Spleen (tissue), 11 donors: Measurements from ENCODE around the gene GADD45G. TPM values are rescaled to one million over a fixed set of nuclear protein-coding genes. Genes with fewer than 3 reads are reported as not detected.
A peak's percentile ranks its signal among the peaks of the same experiment; 100 is the strongest.

Experiments
- DNase-seq: peaks from one replicate; pipeline ENCODE4 v3.0.0-alpha.2; 2020
- H3K27ac ChIP-seq, 8 donors: fragments of 200-600 bp; sonication (generic) in 7 of 8; 1 replicate in 4 of 8; 2 replicates in 4 of 8; pipeline versions ENCODE4 v1.5.0 to v1.8.0; 2016 to 2021; ENCODE audit warnings: inconsistent platforms in 4 of 8, mild to moderate bottlenecking in 4 of 8, moderate library complexity in 1 of 8
- H3K27me3 ChIP-seq, 7 donors: fragments of 200-600 bp; sonication (generic) in 6 of 7; replicated peaks in 1 of 7; 1 replicate in 4 of 7; 2 replicates in 3 of 7; pipeline versions ENCODE4 v1.5.0 to v1.8.0; 2016 to 2021; ENCODE audit warnings: inconsistent platforms in 3 of 7, mild to moderate bottlenecking in 1 of 7
- H3K36me3 ChIP-seq, 6 donors: fragments of 200-600 bp; sonication (generic) in 5 of 6; 1 replicate in 4 of 6; 2 replicates in 2 of 6; pipeline versions ENCODE4 v1.5.0 to v1.8.0; 2016 to 2021; ENCODE audit warnings: inconsistent platforms in 2 of 6
- H3K4me1 ChIP-seq, 6 donors: fragments of 200-600 bp; sonication (generic) in 5 of 6; 1 replicate in 3 of 6; 2 replicates in 3 of 6; pipeline versions ENCODE4 v1.5.0 to v1.8.0; 2016 to 2021; ENCODE audit warnings: inconsistent platforms in 3 of 6
- H3K4me3 ChIP-seq, 8 donors: fragments of 200-600 bp; sonication (generic) in 7 of 8; 1 replicate in 4 of 8; 2 replicates in 4 of 8; pipeline versions ENCODE4 v1.5.0 to v1.8.0; 2016 to 2021; ENCODE audit warnings: inconsistent platforms in 4 of 8, mild to moderate bottlenecking in 4 of 8, moderate library complexity in 2 of 8
- H3K9me3 ChIP-seq, 8 donors: fragments of 200-600 bp; sonication (generic) in 7 of 8; 1 replicate in 4 of 8; 2 replicates in 4 of 8; pipeline versions ENCODE4 v1.5.0 to v1.8.0; 2016 to 2021; ENCODE audit warnings: inconsistent platforms in 4 of 8
- CTCF ChIP-seq, 11 experiments: fragments of 200-600 bp in 7 of 11; fragments of 450-650 bp in 4 of 11; sonication (generic) in 4 of 11; IDR thresholded peaks in 8 of 11; conservative IDR thresholded peaks in 3 of 11; 1 replicate in 7 of 11; 2 replicates in 4 of 11; pipeline versions ENCODE4 v1.4.0 to v1.8.0; 2016 to 2021; ENCODE audit warnings: antibody characterized with exemption in 11 of 11, inconsistent platforms in 4 of 11, mild to moderate bottlenecking in 1 of 11
- POLR2A ChIP-seq, 3 donors: fragments of 450-650 bp; IDR thresholded peaks; one replicate each; pipeline ENCODE4 v1.5.1; 2017; ENCODE audit warnings: antibody characterized with exemption in 3 of 3, mild to moderate bottlenecking in 1 of 3
- POLR2AphosphoS5 ChIP-seq, 3 donors: sonication (generic); formaldehyde crosslinking; IDR thresholded peaks; one replicate each; pipeline ENCODE4 v1.5.1; 2017; ENCODE audit warnings: antibody characterized with exemption in 3 of 3
- WGBS, 5 donors: extraction: QIAGEN DNeasy Blood & Tissue Kit in 3 of 5; methylation state at CpG; one replicate each; pipeline versions ENCODE4 v1.1.5 to v1.1.7; 2013 to 2018; 5-methylcytosine and 5-hydroxymethylcytosine counted together
- intact Hi-C: fragments of 100-400 bp; cut with DNase I; formaldehyde crosslinking; loops from one replicate; pipeline ENCODE4 v1.15.0; 2023; ENCODE audit warnings: low total_unique reads
- polyA plus RNA-seq, 3 donors: library from polyadenylated mRNA; stranded (reverse); fragments of 200-250 nt; gene quantifications; one replicate each; pipeline ENCODE4 v1.2.1, GENCODE V29; 2013
- total RNA-seq, 7 donors: library from RNA; depleted of rRNA in 3 of 7; stranded (reverse); fragments of >200 nt in 3 of 7; fragmentation: NEBNext Ultra II Directional in 4 of 7; extraction: Animal tissue kit (Norgen Biotek cat#: 25700) in 4 of 7; gene quantifications; one replicate each; pipeline versions ENCODE4 v1.1.0 to v1.2.1, GENCODE V29; 2016 to 2021
- donor health status: healthy with polysubstance abuse.
- donor health status: DM: no; HTN: no; CAD: no; lungs with moderate emphysema.
- donor health status: DM: no; HTN: no; CAD: no.
- donor health status: Bipolar disorder and iron deficiency.
- donor health status: healthy.
- donor health status: DM: no; HTN: no; CAD: no.
- donor health status: DM: yes; HTN: yes; CAD: no.

The GADD45G gene
- total and polyA plus RNA-seq, 10 donors, result 2.0 to 17.6 (median 4.2) TPM

- 69 to 87% (median 82%) methylated on average over 15 of the region's 15 CpGs for WGBS, 5 donors
- Histone ChIP-seq H3K9me3 (no peaks in the 10 kb centered on the region), H3K27me3 (no peaks in the 10 kb centered on the region), H3K36me3 (no peaks in the 10 kb centered on the region), H3K27ac (no peak overlapping the region), H3K4me3 (no peak overlapping the region), H3K4me1 (no peaks in the 10 kb centered on the region)
- intact Hi-C loops, result no loop called here
- TF ChIP-seq POLR2AphosphoS5 (IDR thresholded peaks at IDR 0.05), result no peak
- TF ChIP-seq POLR2A (IDR thresholded peaks at IDR 0.05), result no peak
- TF ChIP-seq CTCF (IDR thresholded peaks at IDR 0.05 in 8 of 11, conservative IDR thresholded peaks at IDR 0.05 in 3 of 11), result no peak
- no peak for DNase-seq
These were observed 41.1 kb upstream of the GADD45G start for GRCh38 chr9:89563571-89564345.

GRCh38 chr9:89564346-89564878, 40.4 kb upstream of the GADD45G start:
- WGBS, 5 donors, result 51 to 71% (median 62%) methylated on average over 12 to 14 of the region's 14 CpGs

GRCh38 chr9:89567649-89568048, 37.2 kb upstream of the GADD45G start:
- no peak for DNase-seq
- Histone ChIP-seq H3K27ac (no peak overlapping the region), H3K36me3 (no peaks in the 10 kb centered on the region), H3K4me3 (no peak overlapping the region), H3K4me1 (no peaks in the 10 kb centered on the region), H3K27me3 (peaks cover 0 to 3% (median 0%) of the 10 kb centered on the region in 7 donors), H3K9me3 (no peaks in the 10 kb centered on the region)
- TF ChIP-seq POLR2AphosphoS5 (IDR thresholded peaks at IDR 0.05) (no peak), POLR2A (IDR thresholded peaks at IDR 0.05) (no peak)
- intact Hi-C loops, result no loop called here
- WGBS, 5 donors, result 89 to 98% (median 93%) methylated on average over 2 of the region's 2 CpGs

More at GRCh38 chr9:89564346-89564878, 40.4 kb upstream of the GADD45G start:
- Histone ChIP-seq H3K27me3 (no peaks in the 10 kb centered on the region), H3K4me1 (no peaks in the 10 kb centered on the region), H3K4me3 (no peak overlapping the region), H3K27ac (no peak overlapping the region), H3K36me3 (no peaks in the 10 kb centered on the region), H3K9me3 (no peaks in the 10 kb centered on the region)
- intact Hi-C loops, result no loop called here
- TF ChIP-seq CTCF (IDR thresholded peaks at IDR 0.05 in 8 of 11, conservative IDR thresholded peaks at IDR 0.05 in 3 of 11) (peak in 1 of 11 experiments; percentile 8), POLR2AphosphoS5 (IDR thresholded peaks at IDR 0.05) (no peak)
- DNase-seq, result peak; percentile 72

- no peak overlapping the region for H3K27ac ChIP-seq
- H3K27me3 ChIP-seq, result peaks cover 0 to 12% (median 0%) of the 10 kb centered on the region in 7 donors
- no peak for DNase-seq
- H3K36me3 ChIP-seq, result no peaks in the 10 kb centered on the region
- WGBS, 5 donors, result 43 to 58% (median 49%) methylated on average over 4 of the region's 4 CpGs
- H3K9me3 ChIP-seq, result peaks cover 0 to 4% (median 0%) of the 10 kb centered on the region in 8 donors
- TF ChIP-seq POLR2A (IDR thresholded peaks at IDR 0.05), result no peak
- TF ChIP-seq CTCF (IDR thresholded peaks at IDR 0.05 in 8 of 11, conservative IDR thresholded peaks at IDR 0.05 in 3 of 11), result no peak
- no peak for TF ChIP-seq POLR2AphosphoS5 (IDR thresholded peaks at IDR 0.05)
- H3K4me3 ChIP-seq, result no peak overlapping the region
- intact Hi-C loops, result no loop called here
- peaks cover 0 to 4% (median 0%) of the 10 kb centered on the region in 6 donors for H3K4me1 ChIP-seq
These were observed 30.5 kb upstream of the GADD45G start for GRCh38 chr9:89574309-89574708.
